ENCODE measurements around the gene CBX4.

Gene CBX4

GRCh38 chr17:79785017-79785899 is 54.0 kb downstream of the CBX4 start:
- no peak for DNase-seq

DNA sequence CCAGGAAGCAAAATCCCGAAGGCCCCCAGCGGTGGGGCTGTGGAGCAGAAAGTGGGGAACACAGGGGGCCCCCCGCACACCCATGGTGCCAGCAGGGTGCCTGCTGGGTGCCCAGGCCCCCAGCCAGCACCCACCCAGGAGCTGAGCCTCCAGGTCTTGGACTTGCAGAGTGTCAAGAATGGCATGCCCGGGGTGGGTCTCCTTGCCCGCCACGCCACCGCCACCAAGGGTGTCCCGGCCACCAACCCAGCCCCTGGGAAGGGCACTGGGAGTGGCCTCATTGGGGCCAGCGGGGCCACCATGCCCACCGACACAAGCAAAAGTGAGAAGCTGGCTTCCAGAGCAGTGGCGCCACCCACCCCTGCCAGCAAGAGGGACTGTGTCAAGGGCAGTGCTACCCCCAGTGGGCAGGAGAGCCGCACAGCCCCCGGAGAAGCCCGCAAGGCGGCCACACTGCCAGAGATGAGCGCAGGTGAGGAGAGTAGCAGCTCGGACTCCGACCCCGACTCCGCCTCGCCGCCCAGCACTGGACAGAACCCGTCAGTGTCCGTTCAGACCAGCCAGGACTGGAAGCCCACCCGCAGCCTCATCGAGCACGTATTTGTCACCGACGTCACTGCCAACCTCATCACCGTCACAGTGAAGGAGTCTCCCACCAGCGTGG is 54.8 kb downstream of the CBX4 start:
- DNase-seq, result no peak

DNA sequence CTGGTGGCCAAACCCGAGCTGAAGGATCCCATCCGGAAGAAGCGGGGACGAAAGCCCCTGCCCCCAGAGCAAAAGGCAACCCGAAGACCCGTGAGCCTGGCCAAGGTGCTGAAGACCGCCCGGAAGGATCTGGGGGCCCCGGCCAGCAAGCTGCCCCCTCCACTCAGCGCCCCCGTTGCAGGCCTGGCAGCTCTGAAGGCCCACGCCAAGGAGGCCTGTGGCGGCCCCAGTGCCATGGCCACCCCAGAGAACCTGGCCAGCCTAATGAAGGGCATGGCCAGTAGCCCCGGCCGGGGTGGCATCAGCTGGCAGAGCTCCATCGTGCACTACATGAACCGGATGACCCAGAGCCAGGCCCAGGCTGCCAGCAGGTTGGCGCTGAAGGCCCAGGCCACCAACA is 55.3 kb downstream of the CBX4 start:
- DNase-seq, result no peak
